H1 (cell line): ENCODE results near the gene PTP4A1. TPM values are rescaled to one million over a fixed set of nuclear protein-coding genes. Genes with fewer than 3 reads are reported as not detected.

Source experiments
- CTCF ChIA-PET: fragments of 300-600 bp; sonication (Branson Sonifier 250); formaldehyde crosslinking; loops from one replicate; lab custom pipeline; 2021; ENCODE audit not compliant: partially characterized antibody; lab: Charles Lee
- POLR2A ChIA-PET: fragments of 300-600 bp; sonication (Branson Sonifier 250); formaldehyde crosslinking; loops from one replicate; lab custom pipeline; 2021; ENCODE audit warnings: inconsistent platforms; ENCODE audit not compliant: partially characterized antibody; lab: Charles Lee
- DNase-seq, 2 experiments: peaks; one replicate each; pipeline versions ENCODE4 v3.0.0 to v3.0.0-alpha.2; 2010 to 2022; ENCODE audit warnings: low spot score in 2 of 2, low read depth in 1 of 2, mixed read lengths in 1 of 2
- FAIRE-seq: peaks from 2 replicates; lab custom pipeline; 2011; peaks lifted over from hg19 to GRCh38; lab: Jason Lieb, UNC
- H2AFZ ChIP-seq: 2 replicates; pipeline ENCODE4 v1.8.1; 2012; ENCODE audit warnings: low read length, inconsistent platforms
- H2AK5ac ChIP-seq: 2 replicates; pipeline ENCODE4 v1.6.1; 2013; ENCODE audit warnings: low read depth, low read length
- H2BK120ac ChIP-seq: replicated peaks from 2 replicates; pipeline ENCODE3; 2013; ENCODE audit warnings: low read depth, low read length, inconsistent platforms
- H2BK12ac ChIP-seq: 2 replicates; pipeline ENCODE4 v1.6.1; 2013; ENCODE audit warnings: low read depth, low read length
- H2BK15ac ChIP-seq: 2 replicates; pipeline ENCODE4 v1.6.1; 2013; ENCODE audit warnings: low read length
- H2BK20ac ChIP-seq: 2 replicates; pipeline ENCODE4 v1.6.1; 2013; ENCODE audit warnings: low read length
- H2BK5ac ChIP-seq: 2 replicates; pipeline ENCODE4 v1.6.1; 2013; ENCODE audit warnings: low read depth, low read length
- H3K14ac ChIP-seq: 2 replicates; pipeline ENCODE4 v1.6.1; 2013; ENCODE audit warnings: inconsistent platforms; ENCODE audit not compliant: insufficient read length
- H3K18ac ChIP-seq: 2 replicates; pipeline ENCODE4 v1.6.1; 2013; ENCODE audit warnings: low read length; ENCODE audit errors: extremely low read depth
- H3K23ac ChIP-seq: 2 replicates; pipeline ENCODE4 v1.6.1; 2013; ENCODE audit warnings: inconsistent platforms; ENCODE audit not compliant: insufficient read length
- H3K23me2 ChIP-seq: 2 replicates; pipeline ENCODE4 v1.6.1; 2013; ENCODE audit warnings: low read depth, low read length
- H3K27ac ChIP-seq: 2 replicates; pipeline ENCODE4 v1.6.1; 2011; ENCODE audit warnings: low read depth, low read length, inconsistent platforms
- H3K27me3 ChIP-seq, 4 experiments: replicated peaks in 1 of 4; 1 replicate in 1 of 4; 2 replicates in 3 of 4; pipeline versions ENCODE4 v1.6.1 to v1.8.1; 2011 to 2013; ENCODE audit warnings: low read length in 3 of 4, mild to moderate bottlenecking in 3 of 4, inconsistent platforms in 2 of 4, mixed read lengths in 2 of 4, moderate library complexity in 1 of 4; ENCODE audit not compliant: control insufficient read depth in 3 of 4, insufficient read depth in 3 of 4; ENCODE audit errors: extremely low read depth in 1 of 4
- H3K36me3 ChIP-seq, 4 experiments: 2 replicates each; pipeline versions ENCODE4 v1.6.1 to v1.8.1; 2011 to 2013; ENCODE audit warnings: mild to moderate bottlenecking in 4 of 4, low read length in 3 of 4, moderate library complexity in 2 of 4, control low read depth in 1 of 4, inconsistent platforms in 1 of 4; ENCODE audit not compliant: insufficient read depth in 4 of 4, control insufficient read depth in 2 of 4
- H3K4ac ChIP-seq: replicated peaks from 2 replicates; pipeline ENCODE3; 2013; ENCODE audit warnings: low read length, low read depth, mixed read lengths, inconsistent platforms; ENCODE audit not compliant: insufficient read length
- H3K4me1 ChIP-seq, 4 experiments: replicated peaks in 1 of 4; 1 replicate in 1 of 4; 2 replicates in 3 of 4; pipeline versions ENCODE4 v1.6.1 to v1.8.1; 2011 to 2013; ENCODE audit warnings: low read length in 3 of 4, inconsistent platforms in 2 of 4, mixed read lengths in 1 of 4; ENCODE audit not compliant: insufficient read depth in 4 of 4, control insufficient read depth in 3 of 4
- H3K4me2 ChIP-seq, 2 experiments: 2 replicates each; pipeline versions ENCODE4 v1.6.1 to v1.8.1; 2011 to 2013; ENCODE audit warnings: low read depth in 2 of 2, low read length in 2 of 2, control low read depth in 1 of 2, inconsistent platforms in 1 of 2, mild to moderate bottlenecking in 1 of 2; ENCODE audit not compliant: insufficient read depth in 1 of 2
- H3K4me3 ChIP-seq, 4 experiments: fragments of 200-600, 300-600 bp in 1 of 4; sonication (generic), shearing (Covaris generic), sonication (Bioruptor Twin) in 1 of 4; 2 replicates each; pipeline versions ENCODE4 v1.5.1 to v1.8.1; 2011 to 2016; ENCODE audit warnings: low read length in 4 of 4, low read depth in 3 of 4, control low read depth in 2 of 4, inconsistent platforms in 2 of 4, mild to moderate bottlenecking in 2 of 4, mixed read lengths in 1 of 4, moderate library complexity in 1 of 4; ENCODE audit not compliant: insufficient read depth in 2 of 4; ENCODE audit errors: extremely low read depth in 1 of 4
- H3K56ac ChIP-seq: replicated peaks from 2 replicates; pipeline ENCODE3; 2013; ENCODE audit warnings: low read depth, mild to moderate bottlenecking, mixed read lengths, low read length, inconsistent platforms; ENCODE audit not compliant: insufficient read length
- H3K79me1 ChIP-seq: 2 replicates; pipeline ENCODE4 v1.6.1; 2013; ENCODE audit warnings: low read depth, low read length, control low read depth
- H3K79me2 ChIP-seq, 2 experiments: 2 replicates each; pipeline versions ENCODE4 v1.6.1 to v1.8.1; 2012 to 2013; ENCODE audit warnings: low read length in 2 of 2, mild to moderate bottlenecking in 2 of 2, inconsistent platforms in 1 of 2; ENCODE audit not compliant: insufficient read depth in 2 of 2, control insufficient read depth in 1 of 2
- H3K9ac ChIP-seq, 4 experiments: replicated peaks in 1 of 4; 1 replicate in 1 of 4; 2 replicates in 3 of 4; pipeline versions ENCODE4 v1.6.1 to v1.8.1; 2011 to 2013; ENCODE audit warnings: low read depth in 3 of 4, low read length in 3 of 4, control low read depth in 2 of 4, mild to moderate bottlenecking in 2 of 4, moderate library complexity in 2 of 4, inconsistent platforms in 1 of 4; ENCODE audit errors: extremely low read depth in 1 of 4
- H3K9me3 ChIP-seq, 2 experiments: 2 replicates each; pipeline versions ENCODE4 v1.6.1 to v1.8.1; 2012 to 2013; ENCODE audit warnings: mild to moderate bottlenecking in 2 of 2, moderate library complexity in 2 of 2, control low read depth in 1 of 2, inconsistent platforms in 1 of 2, low read depth in 1 of 2, low read length in 1 of 2, mixed read lengths in 1 of 2; ENCODE audit not compliant: insufficient read depth in 2 of 2
- H4K20me1 ChIP-seq, 2 experiments: replicated peaks in 1 of 2; 2 replicates each; pipeline versions ENCODE3 to v1.8.1; 2011 to 2013; ENCODE audit warnings: inconsistent platforms in 2 of 2, low read length in 2 of 2, mild to moderate bottlenecking in 1 of 2; ENCODE audit not compliant: insufficient read depth in 2 of 2, control insufficient read depth in 1 of 2
- H4K5ac ChIP-seq: 2 replicates; pipeline ENCODE4 v1.6.1; 2013; ENCODE audit warnings: low read length, low read depth, mixed read lengths, inconsistent platforms; ENCODE audit not compliant: insufficient read length
- H4K8ac ChIP-seq: 2 replicates; pipeline ENCODE4 v1.8.0; 2013; ENCODE audit warnings: mild to moderate bottlenecking, moderate library complexity, low read length, inconsistent platforms; ENCODE audit not compliant: insufficient read depth; ENCODE audit errors: extremely low read depth
- H4K91ac ChIP-seq: replicated peaks from 2 replicates; pipeline ENCODE3; 2013; ENCODE audit warnings: low read length, mixed read lengths, inconsistent platforms; ENCODE audit not compliant: insufficient read length
- BCL11A ChIP-seq, 2 experiments: IDR thresholded peaks; one replicate each; pipeline ENCODE4 v1.6.1; 2011; ENCODE audit warnings: low read depth in 2 of 2, low read length in 2 of 2, mild to moderate bottlenecking in 2 of 2
- EZH2 ChIP-seq: fragments of 200-600 bp; sonication (generic); IDR thresholded peaks from 2 replicates; pipeline ENCODE4 v1.7.1; 2012; ENCODE audit warnings: low read depth, mild to moderate bottlenecking, moderate library complexity, low read length, inconsistent platforms; ENCODE audit not compliant: severe bottlenecking
- NRF1 ChIP-seq: IDR thresholded peaks from 2 replicates; pipeline ENCODE4 v1.6.1; 2011; ENCODE audit warnings: mild to moderate bottlenecking, low read depth, low read length, improper control_type of control experiment
- SUZ12 ChIP-seq: fragments of 200-600 bp; sonication (generic); IDR thresholded peaks from 2 replicates; pipeline ENCODE4 v1.6.1; 2012; ENCODE audit warnings: mild to moderate bottlenecking, inconsistent platforms, low read length, moderate library complexity, mixed read lengths
- TAF1 ChIP-seq: IDR thresholded peaks from 2 replicates; pipeline ENCODE4 v1.6.1; 2011; ENCODE audit warnings: mild to moderate bottlenecking, low read depth, low read length
- WGBS, 2 experiments: shearing (Covaris generic) in 1 of 2; methylation state at CpG; one replicate each; pipeline versions ENCODE4 v1.1.6 to v1.1.7; 2013 to 2015; ENCODE audit warnings: low lambda C conversion rate in 2 of 2, mixed read lengths in 2 of 2, inconsistent platforms in 1 of 2, low coverage in 1 of 2, missing lambda C conversion rate in 1 of 2; ENCODE audit not compliant: insufficient replicate concordance in 2 of 2, insufficient coverage in 1 of 2, insufficient read length in 1 of 2; ENCODE audit errors: extremely low coverage in 1 of 2, missing lambda C conversion rate in 1 of 2; 5-methylcytosine and 5-hydroxymethylcytosine counted together
- polyA plus RNA-seq, 7 experiments: library from polyadenylated mRNA; depleted of rRNA in 3 of 7; stranded (reverse) in 5 of 7; unstranded in 2 of 7; fragments of >200 nt in 5 of 7; fragments of 200-250 nt in 2 of 7; gene quantifications; 1 replicate in 5 of 7; 2 replicates in 1 of 7; 4 replicates in 1 of 7; pipeline versions ENCODE4 v1.2.1 to v1.2.3, GENCODE V29; 2011 to 2013; ENCODE audit warnings: missing spikeins in 2 of 7, mixed read lengths in 2 of 7
- total RNA-seq: library from RNA; stranded (reverse); fragmentation: NEBNext Ultra II Directional; extraction: Animal tissue kit (Norgen Biotek cat#: 25700); gene quantifications from 2 replicates; pipeline ENCODE4 v1.2.1, GENCODE V29; 2021

PTP4A1 gene
- total and polyA plus RNA-seq, 2 of the 8 experiments (the other 6 are each of a cell fraction or from before 2014, with no cell fraction given) = 21.1 to 76.3 TPM

DNA sequence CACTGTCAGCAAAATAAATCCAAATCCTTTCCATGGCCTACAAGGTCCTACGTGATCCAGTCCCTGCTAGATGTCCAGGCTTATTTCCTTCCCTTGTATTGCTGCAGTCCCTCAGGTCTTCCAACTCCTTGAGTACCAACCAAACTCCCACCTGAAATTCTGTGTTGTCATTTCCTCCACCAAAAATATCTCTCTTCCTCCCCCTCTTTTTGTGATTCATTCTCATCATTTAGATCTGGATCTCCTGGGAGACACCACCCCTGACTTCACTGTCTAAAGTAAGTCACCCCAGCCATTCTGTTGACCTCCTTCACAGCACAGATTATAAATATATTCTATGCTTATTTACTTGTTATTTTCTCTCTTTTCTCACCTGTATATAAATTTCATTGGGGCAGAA lies 9.0 kb upstream of the PTP4A1 start:
- peaks cover 0 to 8% (median 5%) of the 10 kb centered on the region in 4 experiments; a peak in 2 of 7 replicates for H3K4me1 ChIP-seq
- no peak overlapping the region for H2BK12ac ChIP-seq
- no peaks in the 10 kb centered on the region for H3K27me3 ChIP-seq
- H2AK5ac ChIP-seq = no peak overlapping the region
- no peaks in the 10 kb centered on the region for H4K20me1 ChIP-seq
- H3K27ac ChIP-seq = no peak overlapping the region
- no peak for DNase-seq
- H3K14ac ChIP-seq = no peak overlapping the region
- no peaks in the 10 kb centered on the region for H3K23me2 ChIP-seq
- H3K18ac ChIP-seq = no peak overlapping the region
- H3K23ac ChIP-seq = no peak overlapping the region
- H2BK15ac ChIP-seq = no peak overlapping the region
- H4K5ac ChIP-seq = no peak overlapping the region
- POLR2A ChIA-PET = no interaction called here
- H3K9ac ChIP-seq = no peak overlapping the region
- no peaks in the 10 kb centered on the region for H3K9me3 ChIP-seq
- H4K8ac ChIP-seq = no peak overlapping the region
- no peak overlapping the region for H2BK120ac ChIP-seq
- no peaks in the 10 kb centered on the region for H3K79me2 ChIP-seq
- TF ChIP-seq EZH2 (no peak), TAF1 (no peak), SUZ12 (no peak), NRF1 (no peak), BCL11A (IDR thresholded peaks at IDR 0.05; ENCODE audit: low read depth in 2 of 2, low read length in 2 of 2) (no peak)
- TF ChIP-seq, all 59 proteins: peak for 0
- 100% methylated on average over 1 of the region's 1 CpG; no CpG with 5 or more reads in 1 of the 2 experiments for WGBS, 2 experiments
- no peak for FAIRE-seq
- Histone ChIP-seq H3K36me3 (no peaks in the 10 kb centered on the region), H4K91ac (no peak overlapping the region), H3K4me3 (no peak overlapping the region), H2AFZ (no peak overlapping the region), H2BK5ac (no peak overlapping the region), H3K56ac (no peak overlapping the region), H3K4ac (no peak overlapping the region), H2BK20ac (no peak overlapping the region), H3K4me2 (no peak overlapping the region), H3K79me1 (no peaks in the 10 kb centered on the region)
- CTCF ChIA-PET = no interaction called here
